Psoas muscle (tissue), 8 donors: ENCODE data around the gene EPB41L1. TPM values are rescaled to one million over a fixed set of nuclear protein-coding genes. Genes with fewer than 3 reads are reported as not detected.

ENCODE experiments used
- ATAC-seq, 4 donors: fragments of 200-7000 bp; cut with Tn5 transposase; one replicate each; pipeline ENCODE4 v1.9.1; 2020; ENCODE audit warnings: moderate library complexity in 3 of 4, mild to moderate bottlenecking in 2 of 4
- DNase-seq, 2 donors: peaks; one replicate each; pipeline ENCODE4 v3.0.0-alpha.2; 2020
- H3K27ac ChIP-seq: fragments of 200-600 bp; one replicate; pipeline ENCODE4 v1.8.0; 2022
- H3K27me3 ChIP-seq, 3 donors: fragments of 200-600 bp in 1 of 3; one replicate each; pipeline versions ENCODE4 v1.6.1 to v1.8.0; 2013 to 2022; ENCODE audit warnings: low read length in 2 of 3, mild to moderate bottlenecking in 2 of 3, moderate library complexity in 1 of 3; ENCODE audit not compliant: insufficient read depth in 3 of 3
- H3K36me3 ChIP-seq, 2 donors: fragments of 200-600 bp in 1 of 2; one replicate each; pipeline versions ENCODE4 v1.6.1 to v1.8.0; 2013 to 2022; ENCODE audit warnings: low read depth in 1 of 2, mild to moderate bottlenecking in 1 of 2, moderate library complexity in 1 of 2; ENCODE audit not compliant: insufficient read depth in 1 of 2
- H3K4me1 ChIP-seq: fragments of 200-600 bp; one replicate; pipeline ENCODE4 v1.8.0; 2022
- H3K4me3 ChIP-seq: fragments of 200-600 bp; one replicate; pipeline ENCODE4 v1.8.0; 2022; ENCODE audit warnings: mild to moderate bottlenecking
- H3K9me3 ChIP-seq: fragments of 200-600 bp; one replicate; pipeline ENCODE4 v1.8.0; 2022
- WGBS, 3 donors: extraction: QIAGEN DNeasy Blood & Tissue Kit; methylation state at CpG; one replicate each; pipeline versions ENCODE4 v1.1.6 to v1.1.7; 2013; 5-methylcytosine and 5-hydroxymethylcytosine counted together
- intact Hi-C, 2 donors: fragments of 100-400 bp; cut with DNase I; formaldehyde crosslinking; loops; one replicate each; pipeline versions ENCODE4 v1.11.0 to v1.14.2; 2022
- polyA plus RNA-seq, 3 donors: library from polyadenylated mRNA; stranded (reverse); fragments of 200-250 nt; gene quantifications; one replicate each; pipeline ENCODE4 v1.2.3, GENCODE V29; 2013
- total RNA-seq, 4 donors: library from RNA; stranded (reverse); fragmentation: NEBNext Ultra II Directional in 2 of 4; extraction: Animal tissue kit (Norgen Biotek cat#: 25700) in 2 of 4; gene quantifications; one replicate each; pipeline versions ENCODE4 v1.2.1 to v1.2.4, GENCODE V29; 2021 to 2023
- TF ChIP-seq, protein P1 (sequence below): fragments of 200-600 bp; IDR thresholded peaks from one replicate; pipeline ENCODE4 v1.8.0; 2022; ENCODE audit warnings: antibody characterized with exemption
- donor health status: healthy with polysubstance abuse.
- donor health status: DM: no; HTN: no; CAD: no; lungs with moderate emphysema.
- donor health status: Bipolar disorder and iron deficiency.
- donor health status: healthy.
- donor health status: DM: yes; HTN: yes; CAD: no.
- donor health status: DM: no; HTN: no; CAD: no.
- donor health status: DM: no; HTN: no; CAD: no.
- donor health status: DM: yes; HTN: yes; CAD: no.

The EPB41L1 gene
- total and polyA plus RNA-seq, 7 donors, result 4.2 to 24.1 (median 9.1) TPM

- H3K36me3 ChIP-seq, result no peaks in the 10 kb centered on the region
- TF ChIP-seq, protein P1, sequence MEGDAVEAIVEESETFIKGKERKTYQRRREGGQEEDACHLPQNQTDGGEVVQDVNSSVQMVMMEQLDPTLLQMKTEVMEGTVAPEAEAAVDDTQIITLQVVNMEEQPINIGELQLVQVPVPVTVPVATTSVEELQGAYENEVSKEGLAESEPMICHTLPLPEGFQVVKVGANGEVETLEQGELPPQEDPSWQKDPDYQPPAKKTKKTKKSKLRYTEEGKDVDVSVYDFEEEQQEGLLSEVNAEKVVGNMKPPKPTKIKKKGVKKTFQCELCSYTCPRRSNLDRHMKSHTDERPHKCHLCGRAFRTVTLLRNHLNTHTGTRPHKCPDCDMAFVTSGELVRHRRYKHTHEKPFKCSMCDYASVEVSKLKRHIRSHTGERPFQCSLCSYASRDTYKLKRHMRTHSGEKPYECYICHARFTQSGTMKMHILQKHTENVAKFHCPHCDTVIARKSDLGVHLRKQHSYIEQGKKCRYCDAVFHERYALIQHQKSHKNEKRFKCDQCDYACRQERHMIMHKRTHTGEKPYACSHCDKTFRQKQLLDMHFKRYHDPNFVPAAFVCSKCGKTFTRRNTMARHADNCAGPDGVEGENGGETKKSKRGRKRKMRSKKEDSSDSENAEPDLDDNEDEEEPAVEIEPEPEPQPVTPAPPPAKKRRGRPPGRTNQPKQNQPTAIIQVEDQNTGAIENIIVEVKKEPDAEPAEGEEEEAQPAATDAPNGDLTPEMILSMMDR, result no peak
- no peak for ATAC-seq
- no peaks in the 10 kb centered on the region for H3K9me3 ChIP-seq
- H3K27me3 ChIP-seq, result no peaks in the 10 kb centered on the region
- no peak overlapping the region for H3K27ac ChIP-seq
- H3K4me1 ChIP-seq, result no peaks in the 10 kb centered on the region
- no peak for DNase-seq
- WGBS, 3 donors, result 85 to 92% (median 88%) methylated on average over 7 of the region's 7 CpGs
- H3K4me3 ChIP-seq, result no peak overlapping the region
- intact Hi-C loops, result no loop called here
Measured at GRCh38 chr20:36126836-36127527, 27.6 kb upstream of the EPB41L1 start.

DNA sequence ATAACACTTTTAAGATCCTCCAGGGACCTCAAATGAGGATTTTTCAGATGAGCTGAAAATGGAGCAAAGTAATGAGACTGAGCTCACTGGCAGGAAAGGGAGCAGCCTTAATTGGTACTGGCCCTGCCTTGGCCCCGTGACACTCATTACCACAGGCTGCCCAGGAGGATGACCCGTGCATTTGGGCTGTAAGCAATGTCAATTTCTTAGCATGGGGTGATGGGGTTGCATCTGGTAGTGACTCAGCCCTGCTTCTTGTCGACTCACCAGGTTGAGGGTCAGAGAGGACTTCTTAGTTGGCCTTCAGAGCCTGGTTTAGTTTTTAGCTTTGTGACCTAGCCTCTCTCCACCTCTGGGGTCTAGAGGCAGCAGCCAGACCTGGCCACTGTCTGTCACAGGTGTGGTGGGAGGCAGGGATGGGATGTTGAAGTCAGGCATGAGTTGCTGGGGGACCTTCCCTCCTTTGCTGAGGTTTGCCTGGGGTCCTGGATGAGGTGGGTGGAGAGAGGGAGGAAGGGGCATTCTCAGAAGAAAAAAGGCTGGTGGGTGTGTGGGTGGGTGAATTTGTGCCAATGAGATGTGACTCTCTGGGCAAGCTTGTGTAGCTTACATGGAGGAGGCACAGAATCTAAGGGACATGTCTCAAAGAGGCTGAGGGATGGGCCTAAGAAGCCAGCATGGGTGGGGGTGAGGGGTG, 25.9 kb upstream of the EPB41L1 start:
- H3K36me3 ChIP-seq, result no peaks in the 10 kb centered on the region
- H3K27me3 ChIP-seq, result no peaks in the 10 kb centered on the region
- no peak overlapping the region for H3K4me3 ChIP-seq
- peak in 1 of 4 donors; percentile 31 for ATAC-seq
- DNase-seq, result no peak
- TF ChIP-seq, protein P1, result no peak
- H3K27ac ChIP-seq, result no peak overlapping the region
- no peaks in the 10 kb centered on the region for H3K4me1 ChIP-seq
- H3K9me3 ChIP-seq, result no peaks in the 10 kb centered on the region
- 44 to 64% (median 59%) methylated on average over 3 of the region's 3 CpGs for WGBS, 3 donors
- intact Hi-C loops, result no loop called here

DNA sequence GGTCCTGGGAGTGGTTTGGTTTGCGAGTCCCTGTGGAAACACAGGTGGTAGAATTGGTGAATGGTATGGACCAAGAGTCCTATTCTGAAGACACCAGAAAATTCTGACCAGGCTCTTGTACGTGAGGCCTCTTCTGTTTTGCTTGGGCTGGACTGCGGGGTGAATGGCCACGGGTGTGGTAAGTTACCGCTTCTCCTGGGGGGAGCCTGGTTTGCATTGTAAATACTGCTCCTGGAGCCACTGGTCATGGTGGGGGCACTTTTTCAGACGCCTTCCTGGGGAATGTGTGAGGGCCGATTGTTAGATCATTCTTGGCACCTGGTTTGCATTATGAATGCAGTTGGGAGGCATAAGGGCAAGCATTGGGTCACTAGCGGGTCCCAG, 25.4 kb upstream of the EPB41L1 start:
- intact Hi-C loops, result no loop called here
- 77 to 82% (median 81%) methylated on average over 8 of the region's 8 CpGs for WGBS, 3 donors

DNA sequence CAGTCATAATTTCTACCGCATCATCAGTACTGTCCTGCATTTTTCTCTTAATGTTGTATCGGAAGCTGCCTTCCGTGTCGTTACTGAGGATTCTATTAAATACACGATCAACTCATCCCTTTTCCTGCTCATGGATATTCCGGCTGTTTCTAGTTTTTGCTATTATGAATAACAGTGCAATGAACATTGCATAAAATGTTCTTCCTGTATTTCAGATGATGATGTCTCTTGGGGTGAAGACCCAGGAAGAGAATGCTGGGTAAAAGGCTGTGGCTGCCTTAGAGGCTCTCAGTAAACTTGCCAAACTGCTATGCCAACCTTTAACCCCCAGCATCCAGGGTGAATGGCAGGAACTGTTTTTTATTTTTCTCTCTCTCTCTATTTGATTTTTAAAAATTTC, 24.1 kb upstream of the EPB41L1 start:
- Histone ChIP-seq H3K4me3 (no peak overlapping the region), H3K27ac (no peak overlapping the region), H3K9me3 (no peaks in the 10 kb centered on the region), H3K27me3 (no peaks in the 10 kb centered on the region), H3K36me3 (no peaks in the 10 kb centered on the region), H3K4me1 (no peaks in the 10 kb centered on the region)
- TF ChIP-seq, protein P1, result no peak
- no peak for ATAC-seq
- no peak for DNase-seq
- intact Hi-C loops, result loop anchor here in 1 of 2 donors (5.0 kb wide), 1 partner anchor 438 kb away; no protein-coding TSS in a partner anchor
- 74 to 79% (median 76%) methylated on average over 6 of the region's 6 CpGs for WGBS, 3 donors

More for the DNA sequence above, 25.4 kb upstream of the EPB41L1 start:
- Histone ChIP-seq H3K9me3 (no peaks in the 10 kb centered on the region), H3K27ac (no peak overlapping the region), H3K36me3 (no peaks in the 10 kb centered on the region), H3K27me3 (no peaks in the 10 kb centered on the region), H3K4me3 (no peak overlapping the region), H3K4me1 (no peaks in the 10 kb centered on the region)
- ATAC-seq (no peak), DNase-seq (no peak)
- TF ChIP-seq, protein P1, result no peak
